BLaER1 (cell line): ENCODE measurements around the gene ATRNL1.
"Not testable (repeated sequence)": the region's sequence is repeated elsewhere in the genome, so short reads cannot be mapped to it uniquely, and the experiment has no call there.

Experiments used
- H3K27ac ChIP-seq: shearing (Covaris generic); formaldehyde crosslinking; 2 replicates; pipeline ENCODE4 v1.8.1; 2022
- H3K27me3 ChIP-seq: shearing (Covaris generic); formaldehyde crosslinking; 2 replicates; pipeline ENCODE4 v1.8.1; 2022
- H3K36me3 ChIP-seq: shearing (Covaris generic); formaldehyde crosslinking; 2 replicates; pipeline ENCODE4 v1.8.1; 2022
- H3K4me1 ChIP-seq: shearing (Covaris generic); formaldehyde crosslinking; 2 replicates; pipeline ENCODE4 v1.8.1; 2022
- H3K4me2 ChIP-seq: shearing (Covaris generic); formaldehyde crosslinking; 2 replicates; pipeline ENCODE4 v1.8.1; 2022
- H3K4me3 ChIP-seq: shearing (Covaris generic); formaldehyde crosslinking; 2 replicates; pipeline ENCODE4 v1.8.1; 2022
- H3K9ac ChIP-seq: shearing (Covaris generic); formaldehyde crosslinking; 2 replicates; pipeline ENCODE4 v1.8.1; 2022
- H3K9me3 ChIP-seq: shearing (Covaris generic); formaldehyde crosslinking; 2 replicates; pipeline ENCODE4 v1.8.1; 2022
- H4K20me1 ChIP-seq: shearing (Covaris generic); formaldehyde crosslinking; 2 replicates; pipeline ENCODE4 v1.8.1; 2022
- Cebpa-rat ChIP-seq: shearing (Covaris generic); IDR thresholded peaks from 2 replicates; pipeline ENCODE4 v1.8.1; 2022

The ATRNL1 gene

GRCh38 chr10:115171392-115171960 is 78.3 kb downstream of the ATRNL1 start:
- TF ChIP-seq Cebpa-rat, result no peak
- Histone ChIP-seq H3K36me3 (no peaks in the 10 kb centered on the region), H4K20me1 (no peaks in the 10 kb centered on the region), H3K4me3 (no peak overlapping the region), H3K9ac (no peak overlapping the region), H3K4me1 (no peaks in the 10 kb centered on the region), H3K9me3 (no peaks in the 10 kb centered on the region), H3K4me2 (no peak overlapping the region), H3K27ac (no peak overlapping the region), H3K27me3 (no peaks in the 10 kb centered on the region)

- H3K9ac ChIP-seq, result no peak overlapping the region
- H3K36me3 ChIP-seq, result no peaks in the 10 kb centered on the region
- H3K27me3 ChIP-seq, result no peaks in the 10 kb centered on the region
- no peaks in the 10 kb centered on the region for H3K9me3 ChIP-seq
- H3K4me2 ChIP-seq, result no peak overlapping the region
- H3K27ac ChIP-seq, result no peak overlapping the region
- H3K4me3 ChIP-seq, result no peak overlapping the region
- no peak for TF ChIP-seq Cebpa-rat
- no peaks in the 10 kb centered on the region for H3K4me1 ChIP-seq
- H4K20me1 ChIP-seq, result no peaks in the 10 kb centered on the region
These were observed 80.8 kb downstream of the ATRNL1 start for GRCh38 chr10:115173915-115174443.

- not testable (repeated sequence) for H3K4me1 ChIP-seq, H4K20me1 ChIP-seq, H3K9ac ChIP-seq, H3K9me3 ChIP-seq, H3K27ac ChIP-seq, H3K36me3 ChIP-seq, H3K4me2 ChIP-seq, H3K4me3 ChIP-seq, H3K27me3 ChIP-seq
These were observed 114.1 kb downstream of the ATRNL1 start for GRCh38 chr10:115207276-115207675.

DNA sequence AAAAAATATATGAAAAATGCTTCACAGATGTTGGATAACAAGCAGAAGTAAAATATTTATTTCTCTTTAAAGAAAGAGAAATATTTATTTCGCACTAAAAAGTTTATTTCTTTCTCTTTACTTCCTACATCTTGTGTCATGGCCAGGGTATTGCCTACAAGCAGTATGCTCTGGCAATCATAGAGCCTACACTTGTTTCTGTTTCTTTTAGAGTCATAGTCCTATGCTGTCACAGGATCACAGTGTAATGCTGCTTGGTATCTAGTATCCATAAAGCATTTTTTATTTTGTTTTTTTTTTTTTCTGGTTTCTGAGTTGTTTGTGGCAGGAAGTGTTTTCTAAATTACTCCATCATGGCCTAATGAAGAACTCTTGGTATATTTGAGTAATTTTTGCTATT is 116.0 kb downstream of the ATRNL1 start:
- Histone ChIP-seq H3K27ac (no peak overlapping the region), H3K4me1 (no peaks in the 10 kb centered on the region), H3K4me2 (no peak overlapping the region), H4K20me1 (no peaks in the 10 kb centered on the region), H3K36me3 (no peaks in the 10 kb centered on the region), H3K27me3 (no peaks in the 10 kb centered on the region), H3K9ac (no peak overlapping the region), H3K9me3 (no peaks in the 10 kb centered on the region), H3K4me3 (no peak overlapping the region)
- TF ChIP-seq Cebpa-rat, result no peak

- no peaks in the 10 kb centered on the region for H3K27me3 ChIP-seq
- H3K9ac ChIP-seq, result no peak overlapping the region
- no peaks in the 10 kb centered on the region for H4K20me1 ChIP-seq
- no peak overlapping the region for H3K27ac ChIP-seq
- H3K36me3 ChIP-seq, result no peaks in the 10 kb centered on the region
- no peak overlapping the region for H3K4me2 ChIP-seq
- TF ChIP-seq Cebpa-rat, result no peak
- H3K4me3 ChIP-seq, result no peak overlapping the region
- no peaks in the 10 kb centered on the region for H3K9me3 ChIP-seq
- H3K4me1 ChIP-seq, result no peaks in the 10 kb centered on the region
These were observed 121.7 kb downstream of the ATRNL1 start for GRCh38 chr10:115214829-115215228.

DNA sequence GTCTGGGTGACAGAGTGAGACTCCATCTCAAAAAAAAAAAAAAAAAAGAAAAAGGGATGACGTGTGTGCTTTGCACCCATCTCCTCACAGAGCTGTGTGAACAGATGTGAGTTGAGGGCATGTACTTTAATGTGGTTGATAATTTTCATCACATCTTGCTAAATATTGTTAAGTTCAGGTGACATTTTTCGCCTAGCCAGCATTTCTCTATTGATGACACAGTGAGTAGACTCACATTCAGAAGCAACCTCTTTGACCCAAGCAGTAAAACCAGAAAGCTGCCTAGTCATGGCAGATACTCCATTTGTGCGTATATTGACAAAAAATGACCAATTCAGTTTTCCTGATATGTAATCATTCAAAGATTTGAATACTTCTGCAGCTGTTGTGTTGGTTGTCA is 126.0 kb downstream of the ATRNL1 start:
- Histone ChIP-seq H3K4me2 (no peak overlapping the region), H3K4me3 (no peak overlapping the region), H3K27ac (no peak overlapping the region), H3K4me1 (no peaks in the 10 kb centered on the region), H3K9ac (no peak overlapping the region), H3K36me3 (0 out of 2 replicates have a peak, but pooled peaks cover 5% of the 10 kb centered on the region), H3K9me3 (peaks cover 10% of the 10 kb centered on the region), H3K27me3 (no peaks in the 10 kb centered on the region), H4K20me1 (no peaks in the 10 kb centered on the region)
- no peak for TF ChIP-seq Cebpa-rat

- 0 out of 2 replicates have a peak, but pooled peaks cover 5% of the 10 kb centered on the region for H3K36me3 ChIP-seq
- H3K4me3 ChIP-seq, result no peak overlapping the region
- H3K27me3 ChIP-seq, result no peaks in the 10 kb centered on the region
- H3K4me1 ChIP-seq, result no peaks in the 10 kb centered on the region
- peaks cover 10% of the 10 kb centered on the region for H3K9me3 ChIP-seq
- no peaks in the 10 kb centered on the region for H4K20me1 ChIP-seq
- H3K4me2 ChIP-seq, result no peak overlapping the region
- no peak overlapping the region for H3K9ac ChIP-seq
- no peak for TF ChIP-seq Cebpa-rat
- H3K27ac ChIP-seq, result no peak overlapping the region
These were observed 128.9 kb downstream of the ATRNL1 start for GRCh38 chr10:115222039-115222438.

GRCh38 chr10:115239761-115240160 is 146.6 kb downstream of the ATRNL1 start:
- Histone ChIP-seq H3K4me3 (no peak overlapping the region), H3K4me1 (no peaks in the 10 kb centered on the region), H3K27ac (no peak overlapping the region), H3K9ac (no peak overlapping the region), H3K4me2 (no peak overlapping the region), H3K36me3 (no peaks in the 10 kb centered on the region), H4K20me1 (no peaks in the 10 kb centered on the region), H3K9me3 (no peaks in the 10 kb centered on the region), H3K27me3 (no peaks in the 10 kb centered on the region)
- TF ChIP-seq Cebpa-rat, result no peak

DNA sequence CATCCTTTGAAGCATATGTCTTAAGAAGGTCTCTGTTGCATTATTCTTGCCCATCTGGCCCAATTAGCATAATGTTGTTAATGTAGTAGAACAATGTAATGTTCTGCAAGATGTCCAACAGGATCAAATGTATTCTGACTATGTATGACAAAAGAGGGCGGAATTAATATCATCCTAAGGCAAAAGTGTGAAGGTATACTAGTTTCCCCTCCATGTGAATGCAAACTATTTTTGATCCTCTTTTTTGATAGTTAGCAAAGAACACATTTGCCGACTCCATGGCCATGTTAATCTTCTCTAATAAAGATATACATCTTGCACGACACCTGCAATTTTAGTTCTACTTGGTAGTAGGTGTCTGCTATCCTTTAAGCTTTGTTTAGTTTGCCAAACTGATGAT is 157.6 kb downstream of the ATRNL1 start:
- TF ChIP-seq Cebpa-rat, result no peak
- H3K36me3 ChIP-seq, result no peaks in the 10 kb centered on the region

GRCh38 chr10:115253765-115254164 is 160.6 kb downstream of the ATRNL1 start:
- not testable (repeated sequence) for H3K4me1 ChIP-seq, H4K20me1 ChIP-seq, H3K4me3 ChIP-seq, H3K36me3 ChIP-seq, H3K27me3 ChIP-seq, H3K27ac ChIP-seq, H3K9ac ChIP-seq, H3K4me2 ChIP-seq
- peaks cover 12% of the 10 kb centered on the region; the same call in 1 of the 2 replicates for H3K9me3 ChIP-seq

More for the DNA sequence above, 157.6 kb downstream of the ATRNL1 start:
- peaks cover 6% of the 10 kb centered on the region; the same call in 1 of the 2 replicates for H3K4me1 ChIP-seq
- H3K9ac ChIP-seq, result no peak overlapping the region
- no peak overlapping the region for H3K4me2 ChIP-seq
- no peaks in the 10 kb centered on the region for H4K20me1 ChIP-seq
- H3K4me3 ChIP-seq, result no peak overlapping the region
- H3K9me3 ChIP-seq, result no peaks in the 10 kb centered on the region
- no peak overlapping the region for H3K27ac ChIP-seq
- H3K27me3 ChIP-seq, result no peaks in the 10 kb centered on the region

DNA sequence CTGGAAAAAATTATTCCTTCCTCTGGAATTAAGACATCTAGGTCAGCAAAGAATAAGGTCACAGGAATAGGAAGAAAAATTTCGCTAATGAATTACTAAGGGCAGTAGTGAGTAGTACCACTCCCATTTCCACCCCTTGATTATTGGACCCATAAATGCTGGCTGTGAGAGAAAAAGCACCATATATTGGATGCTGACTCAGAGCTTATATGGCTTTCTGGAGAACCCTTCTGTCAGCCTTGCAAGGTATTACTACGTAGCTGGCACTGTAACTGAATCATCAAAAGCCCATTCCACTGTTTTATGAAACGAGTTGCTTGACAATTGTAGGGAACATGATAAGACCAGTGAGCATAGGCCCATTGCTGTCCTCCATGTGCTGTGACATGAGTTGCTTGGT is 179.3 kb downstream of the ATRNL1 start:
- Histone ChIP-seq H3K4me3 (no peak overlapping the region), H3K4me1 (no peaks in the 10 kb centered on the region), H3K9me3 (no peaks in the 10 kb centered on the region), H4K20me1 (no peaks in the 10 kb centered on the region), H3K4me2 (no peak overlapping the region), H3K9ac (no peak overlapping the region), H3K27ac (no peak overlapping the region), H3K36me3 (no peaks in the 10 kb centered on the region), H3K27me3 (no peaks in the 10 kb centered on the region)
- no peak for TF ChIP-seq Cebpa-rat
